Caco-2 (cell line): ENCODE data around the gene CIAO2A. TPM values are rescaled to one million over a fixed set of nuclear protein-coding genes. Genes with fewer than 3 reads are reported as not detected.
"Not testable (repeated sequence)": the region's sequence is repeated elsewhere in the genome, so short reads cannot be mapped to it uniquely, and the experiment has no call there.

Experiments used
- BruUV-seq: library from RNA; stranded (reverse); fragments of 400-500 nt; replicated peaks from 2 replicates; lab custom pipeline; 2021; lab: Mats Ljungman, UMichigan
- CTCF ChIA-PET: fragments of 300-600 bp; sonication (Branson Sonifier 250); formaldehyde crosslinking; loops from one replicate; lab custom pipeline; 2022; ENCODE audit warnings: antibody characterized with exemption; lab: Charles Lee
- POLR2A ChIA-PET: fragments of 300-600 bp; sonication (Branson Sonifier 250); formaldehyde crosslinking; loops from one replicate; lab custom pipeline; 2022; ENCODE audit warnings: antibody characterized with exemption; lab: Charles Lee
- DNase-seq, 2 experiments: peaks; one replicate each; pipeline versions ENCODE4 v3.0.0 to v3.0.0-alpha.2; 2020 to 2022
- H3K27me3 ChIP-seq: replicated peaks from 2 replicates; pipeline ENCODE4 v1.6.0; 2011; ENCODE audit warnings: low read length; ENCODE audit not compliant: control insufficient read depth, insufficient read depth
- H3K36me3 ChIP-seq: 2 replicates; pipeline ENCODE4 v1.5.1; 2011; ENCODE audit warnings: low read length; ENCODE audit not compliant: control insufficient read depth, insufficient read depth
- H3K4me1 ChIP-seq: fragments of 250-450 bp; sonication (Bioruptor Pico); 2 replicates; pipeline ENCODE4 v1.5.1; 2020; ENCODE audit warnings: mild to moderate bottlenecking
- H3K4me3 ChIP-seq: 2 replicates; pipeline ENCODE4 v1.5.1; 2011; ENCODE audit warnings: low read depth, mild to moderate bottlenecking, control low read depth, low read length
- H3K9me3 ChIP-seq: fragments of 250-450 bp; sonication (Bioruptor Pico); 2 replicates; pipeline ENCODE4 v1.5.1; 2020; ENCODE audit warnings: mild to moderate bottlenecking, moderate library complexity
- H3K27ac Mint-ChIP-seq: one replicate; pipeline ENCODE4 v1.8.0; 2022; ENCODE audit warnings: mixed read lengths; ENCODE audit not compliant: unreplicated experiment
- H3K27me3 Mint-ChIP-seq: one replicate; pipeline ENCODE4 v1.8.0; 2022; ENCODE audit warnings: mixed read lengths; ENCODE audit not compliant: insufficient read depth, unreplicated experiment
- H3K36me3 Mint-ChIP-seq: one replicate; pipeline ENCODE4 v1.8.0; 2022; ENCODE audit warnings: mild to moderate bottlenecking, mixed read lengths; ENCODE audit not compliant: insufficient read depth, unreplicated experiment
- H3K4me1 Mint-ChIP-seq: one replicate; pipeline ENCODE4 v1.8.0; 2022; ENCODE audit warnings: low read depth, mixed read lengths; ENCODE audit not compliant: unreplicated experiment
- H3K4me3 Mint-ChIP-seq: one replicate; pipeline ENCODE4 v1.8.0; 2022; ENCODE audit warnings: mild to moderate bottlenecking, moderate library complexity, mixed read lengths; ENCODE audit not compliant: unreplicated experiment
- H3K9me3 Mint-ChIP-seq: one replicate; pipeline ENCODE4 v1.8.0; 2022; ENCODE audit warnings: mixed read lengths; ENCODE audit not compliant: unreplicated experiment
- CTCF ChIP-seq, 2 experiments: fragments of 200-600 bp in 1 of 2; IDR thresholded peaks; 1 replicate in 1 of 2; 2 replicates in 1 of 2; pipeline versions ENCODE4 v1.5.1 to v1.8.0; 2011 to 2022; ENCODE audit warnings: antibody characterized with exemption in 1 of 2, control low read depth in 1 of 2, inconsistent platforms in 1 of 2, low read depth in 1 of 2, low read length in 1 of 2, mild to moderate bottlenecking in 1 of 2, moderate library complexity in 1 of 2; ENCODE audit not compliant: insufficient read depth in 1 of 2, severe bottlenecking in 1 of 2, unreplicated experiment in 1 of 2
- intact Hi-C: fragments of 100-400 bp; cut with micrococcal nuclease; formaldehyde crosslinking; loops from one replicate; pipeline ENCODE4 v1.10.0; 2022; ENCODE audit not compliant: unreplicated experiment
- total RNA-seq: library from RNA; stranded (reverse); gene quantifications from 2 replicates; pipeline ENCODE4 v1.2.3, GENCODE V29; 2022

The CIAO2A gene
- total RNA-seq, 1 experiment from 2014 or later, result 61.6 TPM

GRCh38 chr15:64122444-64122843, 28.8 kb upstream of the CIAO2A start:
- no TSS peak for BruUV-seq
- Mint-ChIP-seq H3K27me3 (no peaks in the 10 kb centered on the region), H3K4me3 (no peak overlapping the region), H3K4me1 (no peaks in the 10 kb centered on the region), H3K36me3 (peaks cover 47% of the 10 kb centered on the region), H3K27ac (no peak overlapping the region), H3K9me3 (no peaks in the 10 kb centered on the region)
- Histone ChIP-seq H3K4me3 (no peak overlapping the region), H3K9me3 (no peaks in the 10 kb centered on the region), H3K27me3 (no peaks in the 10 kb centered on the region), H3K36me3 (no peaks in the 10 kb centered on the region; the same call in 1 of the 2 replicates), H3K4me1 (no peaks in the 10 kb centered on the region)
- CTCF ChIA-PET, result no interaction called here
- no peak for DNase-seq
- intact Hi-C loops, result no loop called here
- no peak for TF ChIP-seq CTCF (IDR thresholded peaks at IDR 0.05; ENCODE audit: insufficient read depth in 1 of 2, low read depth in 1 of 2, low read length in 1 of 2, severe bottlenecking in 1 of 2, unreplicated experiment in 1 of 2)
- POLR2A ChIA-PET, result no interaction called here

DNA sequence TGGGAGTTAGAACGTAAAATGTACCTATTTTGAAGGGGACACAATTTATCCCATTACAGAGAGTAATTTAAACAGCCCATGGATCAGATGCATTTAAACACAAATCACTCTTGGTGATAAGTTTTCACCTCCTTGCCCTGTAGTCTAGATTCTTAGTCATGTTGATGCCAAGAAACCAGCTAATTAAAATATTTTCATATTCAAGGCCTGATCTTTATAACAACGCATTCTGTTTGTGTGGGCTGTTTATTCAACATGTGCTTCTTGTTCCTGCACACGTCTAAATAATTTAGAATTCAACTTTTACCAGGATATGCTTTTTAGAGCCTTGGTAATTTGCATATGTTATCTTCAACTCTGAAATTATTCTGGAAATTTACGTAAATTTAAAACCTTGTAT, 28.0 kb upstream of the CIAO2A start:
- ChIA-PET POLR2A (no interaction called here), CTCF (no interaction called here)
- Histone ChIP-seq H3K4me3 (no peak overlapping the region), H3K4me1 (no peaks in the 10 kb centered on the region), H3K36me3 (no peaks in the 10 kb centered on the region; the same call in 1 of the 2 replicates), H3K27me3 (no peaks in the 10 kb centered on the region), H3K9me3 (no peaks in the 10 kb centered on the region)
- H3K4me3 Mint-ChIP-seq, result no peak overlapping the region
- BruUV-seq, result no TSS peak
- no peak overlapping the region for H3K27ac Mint-ChIP-seq
- no peaks in the 10 kb centered on the region for H3K4me1 Mint-ChIP-seq
- no peak for TF ChIP-seq CTCF (IDR thresholded peaks at IDR 0.05; ENCODE audit: insufficient read depth in 1 of 2, low read depth in 1 of 2, low read length in 1 of 2, severe bottlenecking in 1 of 2, unreplicated experiment in 1 of 2)
- H3K9me3 Mint-ChIP-seq, result no peaks in the 10 kb centered on the region
- H3K27me3 Mint-ChIP-seq, result no peaks in the 10 kb centered on the region
- peaks cover 45% of the 10 kb centered on the region for H3K36me3 Mint-ChIP-seq
- intact Hi-C loops, result no loop called here
- DNase-seq, result no peak

DNA sequence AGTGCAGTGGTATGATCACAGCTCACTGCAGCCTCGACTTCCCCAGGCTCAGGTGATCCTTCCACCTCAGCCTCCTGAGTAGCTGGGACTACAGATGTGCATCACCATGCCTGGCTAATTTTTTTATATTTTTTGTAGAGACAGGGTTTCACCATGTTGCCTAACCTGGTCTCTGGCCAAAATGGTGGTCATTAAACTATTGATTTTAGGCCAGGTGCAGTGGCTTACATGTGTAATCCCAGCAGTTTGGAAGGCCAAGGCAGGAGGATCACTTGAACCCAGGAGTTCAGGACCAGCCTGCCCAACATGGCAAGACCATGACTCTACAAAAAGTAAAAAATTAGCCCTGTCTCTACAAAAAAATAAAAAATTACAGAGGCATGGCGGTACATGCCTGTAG, 26.7 kb upstream of the CIAO2A start:
- H3K9me3 Mint-ChIP-seq, POLR2A ChIA-PET: not testable (repeated sequence)
- H3K36me3 Mint-ChIP-seq, result peaks cover 38% of the 10 kb centered on the region

More for the DNA sequence above, 26.7 kb upstream of the CIAO2A start:
- BruUV-seq, H3K27ac Mint-ChIP-seq, H3K4me1 ChIP-seq, H3K4me1 Mint-ChIP-seq, H3K27me3 ChIP-seq, H3K4me3 ChIP-seq, CTCF ChIA-PET, H3K36me3 ChIP-seq, intact Hi-C loops, H3K4me3 Mint-ChIP-seq, H3K27me3 Mint-ChIP-seq, DNase-seq, H3K9me3 ChIP-seq: not testable (repeated sequence)
